LNCaP clone FGC (cell line): ENCODE measurements around the gene SMAP2.

Source experiments
- DNase-seq: peaks from one replicate; pipeline ENCODE4 v3.0.0-alpha.2; 2011; ENCODE audit warnings: low read depth
- H3K4me3 ChIP-seq: 2 replicates; pipeline ENCODE4 v1.5.1; 2011; ENCODE audit warnings: mild to moderate bottlenecking, low read depth, low read length, control low read depth
- TF ChIP-seq, protein P1 (sequence below): IDR thresholded peaks from 2 replicates; pipeline ENCODE4 v1.5.1; 2012; ENCODE audit warnings: mild to moderate bottlenecking; ENCODE audit not compliant: control insufficient read depth, insufficient read depth; ENCODE audit errors: extremely low read depth

SMAP2 gene

DNA sequence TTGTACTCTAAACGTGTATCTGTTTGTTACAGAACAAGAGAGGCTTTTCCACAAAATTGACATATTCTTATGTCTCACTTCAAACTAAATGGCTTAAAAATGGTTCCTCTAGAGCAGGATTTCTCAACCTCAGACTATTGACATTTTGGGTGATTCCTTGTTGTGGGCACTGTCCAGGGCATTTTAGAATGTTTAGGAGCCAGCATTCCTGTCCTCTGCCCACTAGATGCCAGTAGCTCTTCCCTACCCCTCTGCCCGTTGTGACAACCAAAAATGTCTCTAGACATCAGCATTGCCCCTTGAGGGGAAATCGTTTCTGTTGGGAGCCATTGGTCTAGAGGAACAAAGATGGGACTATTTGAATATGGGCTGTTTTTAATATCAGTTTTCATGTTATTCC is 17.3 kb downstream of the SMAP2 start:
- H3K4me3 ChIP-seq = no peak overlapping the region

DNA sequence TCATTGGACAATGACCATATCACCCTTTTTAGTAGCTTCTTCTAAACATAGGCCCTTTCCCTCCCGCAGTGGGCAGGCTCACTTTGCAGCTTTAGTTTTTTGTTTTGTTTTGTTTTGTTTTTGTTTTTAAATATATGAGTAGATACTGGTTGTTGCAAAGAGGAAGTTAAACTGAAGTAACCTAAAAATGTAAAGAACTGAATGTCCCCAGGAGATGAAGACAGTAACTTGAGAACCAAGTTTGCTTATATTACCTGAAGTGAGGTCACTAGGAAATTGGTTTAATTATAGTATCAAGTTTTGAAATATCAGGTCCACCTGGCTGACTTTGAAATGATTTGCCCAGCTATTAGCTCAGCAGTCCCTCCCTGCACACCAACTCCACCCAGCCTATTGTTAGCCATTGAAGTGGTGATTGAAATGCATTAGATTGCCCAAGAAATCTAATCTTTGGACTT is 18.2 kb downstream of the SMAP2 start:
- no peak overlapping the region for H3K4me3 ChIP-seq
- TF ChIP-seq, protein P1, sequence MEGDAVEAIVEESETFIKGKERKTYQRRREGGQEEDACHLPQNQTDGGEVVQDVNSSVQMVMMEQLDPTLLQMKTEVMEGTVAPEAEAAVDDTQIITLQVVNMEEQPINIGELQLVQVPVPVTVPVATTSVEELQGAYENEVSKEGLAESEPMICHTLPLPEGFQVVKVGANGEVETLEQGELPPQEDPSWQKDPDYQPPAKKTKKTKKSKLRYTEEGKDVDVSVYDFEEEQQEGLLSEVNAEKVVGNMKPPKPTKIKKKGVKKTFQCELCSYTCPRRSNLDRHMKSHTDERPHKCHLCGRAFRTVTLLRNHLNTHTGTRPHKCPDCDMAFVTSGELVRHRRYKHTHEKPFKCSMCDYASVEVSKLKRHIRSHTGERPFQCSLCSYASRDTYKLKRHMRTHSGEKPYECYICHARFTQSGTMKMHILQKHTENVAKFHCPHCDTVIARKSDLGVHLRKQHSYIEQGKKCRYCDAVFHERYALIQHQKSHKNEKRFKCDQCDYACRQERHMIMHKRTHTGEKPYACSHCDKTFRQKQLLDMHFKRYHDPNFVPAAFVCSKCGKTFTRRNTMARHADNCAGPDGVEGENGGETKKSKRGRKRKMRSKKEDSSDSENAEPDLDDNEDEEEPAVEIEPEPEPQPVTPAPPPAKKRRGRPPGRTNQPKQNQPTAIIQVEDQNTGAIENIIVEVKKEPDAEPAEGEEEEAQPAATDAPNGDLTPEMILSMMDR = no peak
- DNase-seq = no peak

More for the DNA sequence above, 17.3 kb downstream of the SMAP2 start:
- TF ChIP-seq, protein P1 = no peak
- no peak for DNase-seq

DNA sequence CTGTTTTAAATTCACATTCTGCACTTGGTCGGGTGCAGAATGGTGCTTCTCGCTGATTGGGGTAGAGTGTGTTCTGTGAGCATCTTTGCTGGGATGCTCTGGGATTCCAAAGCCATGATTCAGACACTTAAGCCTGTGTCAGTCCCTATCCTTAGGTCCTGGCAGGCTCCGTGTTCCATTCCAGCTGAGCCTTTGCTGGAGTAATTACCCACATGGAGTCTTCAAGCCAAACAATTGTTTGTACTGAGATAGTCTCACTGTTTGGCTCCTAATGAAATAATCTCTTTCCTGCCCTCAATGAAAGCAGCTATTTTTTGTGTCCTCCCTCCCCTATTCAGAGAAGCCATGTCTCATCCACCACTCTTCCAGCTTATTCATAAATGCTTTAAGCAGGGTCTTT is 18.7 kb downstream of the SMAP2 start:
- DNase-seq = no peak
- TF ChIP-seq, protein P1 = no peak
- H3K4me3 ChIP-seq = no peak overlapping the region

DNA sequence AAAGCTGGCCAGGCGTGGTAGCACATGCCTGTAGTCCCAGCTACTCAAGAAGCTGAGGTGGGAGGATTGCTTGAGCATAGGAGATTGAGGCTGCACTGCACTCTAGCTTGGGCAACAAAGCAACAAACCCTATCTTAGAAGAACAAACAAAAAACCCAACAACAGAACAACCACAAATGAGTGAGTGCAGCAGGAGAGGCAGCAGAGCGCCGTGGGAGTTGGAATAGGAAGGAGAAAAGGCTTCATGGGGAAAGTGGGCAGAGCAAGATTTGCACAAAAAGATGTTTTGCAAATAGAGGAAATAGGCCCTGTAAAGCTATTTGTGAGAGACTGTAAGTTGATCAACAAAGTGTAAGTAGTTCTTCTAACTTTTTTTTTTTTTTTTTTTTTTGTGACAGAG is 19.6 kb downstream of the SMAP2 start:
- TF ChIP-seq, protein P1 = no peak
- no peak for DNase-seq
- H3K4me3 ChIP-seq = no peak overlapping the region

DNA sequence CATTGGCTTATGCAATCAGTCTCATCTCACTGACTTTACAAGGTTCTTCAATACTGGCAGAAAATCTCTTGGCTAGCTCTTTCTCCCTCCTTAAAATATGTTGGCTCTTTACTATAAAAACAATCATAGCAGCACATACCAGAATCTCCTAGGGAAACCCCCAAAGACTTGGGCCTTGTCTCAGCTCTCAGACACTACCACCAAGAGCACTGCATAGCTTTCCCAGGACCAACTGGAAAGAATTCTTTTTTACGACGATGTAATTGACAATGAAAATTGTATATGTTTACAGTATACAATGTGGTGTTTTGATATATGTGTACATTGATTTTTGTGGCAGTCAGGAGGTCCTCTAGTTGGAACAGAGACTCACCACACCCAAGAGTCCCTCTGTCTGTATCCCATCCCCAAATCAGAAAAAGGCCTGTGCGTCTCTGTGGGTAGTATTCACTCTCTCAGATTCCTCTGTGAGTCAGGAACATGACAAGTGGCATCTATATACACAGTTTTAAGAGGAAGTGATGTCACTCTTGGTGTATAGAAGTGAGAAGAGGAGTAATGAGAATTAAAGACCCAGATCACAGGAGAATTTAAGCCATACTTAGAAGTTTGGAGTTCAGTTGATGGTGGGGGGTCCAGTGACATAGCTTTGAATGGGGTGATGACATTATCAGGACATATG is 21.1 kb downstream of the SMAP2 start:
- TF ChIP-seq, protein P1 = no peak
- H3K4me3 ChIP-seq = no peak overlapping the region
- DNase-seq = no peak

DNA sequence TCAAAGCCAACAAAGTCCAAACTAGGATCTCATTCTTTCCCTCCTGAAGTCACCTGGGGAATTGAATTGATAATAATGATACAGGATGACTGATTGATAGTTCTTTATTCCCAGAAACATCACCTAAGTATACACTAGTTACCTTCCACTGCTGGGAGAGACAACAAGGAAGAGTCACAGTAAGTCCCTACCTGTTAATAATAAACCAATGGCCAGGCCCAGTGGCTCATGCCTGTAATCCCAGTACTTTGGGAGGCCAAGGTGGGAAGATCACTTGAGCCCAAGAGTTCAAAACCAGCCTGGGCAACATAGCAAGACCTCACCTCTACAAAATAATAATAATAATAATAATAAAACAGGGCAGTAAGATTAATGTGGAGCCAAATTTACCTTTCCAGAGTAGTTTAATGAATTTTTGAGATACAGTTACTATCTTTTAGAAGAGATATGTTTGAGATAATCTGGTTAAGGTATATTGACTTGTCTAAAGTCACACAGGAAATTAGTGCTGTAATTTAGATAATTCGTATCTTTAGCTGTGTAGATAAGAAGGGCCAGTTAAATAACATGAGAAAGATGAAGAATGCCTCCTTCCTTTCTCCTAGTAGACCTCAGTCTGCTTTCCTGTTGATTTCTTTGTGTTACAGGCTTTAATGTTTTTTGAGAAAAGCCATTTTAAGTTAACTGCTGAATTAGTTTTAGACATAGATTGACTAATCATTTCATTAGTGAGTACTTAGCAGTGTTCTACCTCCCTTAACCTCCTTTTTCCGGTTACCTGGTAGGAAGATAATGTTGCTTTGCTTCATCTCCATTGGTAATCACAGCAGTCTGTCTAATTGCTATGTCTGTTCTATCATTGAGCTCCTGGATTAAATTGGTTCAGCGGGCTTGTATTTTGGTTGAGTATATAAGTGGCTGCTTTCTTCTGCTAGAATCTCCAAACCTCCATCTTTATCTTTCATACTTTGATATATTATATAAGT is 22.0 kb downstream of the SMAP2 start:
- no peak for DNase-seq
- H3K4me3 ChIP-seq = no peak overlapping the region
- TF ChIP-seq, protein P1 = no peak

DNA sequence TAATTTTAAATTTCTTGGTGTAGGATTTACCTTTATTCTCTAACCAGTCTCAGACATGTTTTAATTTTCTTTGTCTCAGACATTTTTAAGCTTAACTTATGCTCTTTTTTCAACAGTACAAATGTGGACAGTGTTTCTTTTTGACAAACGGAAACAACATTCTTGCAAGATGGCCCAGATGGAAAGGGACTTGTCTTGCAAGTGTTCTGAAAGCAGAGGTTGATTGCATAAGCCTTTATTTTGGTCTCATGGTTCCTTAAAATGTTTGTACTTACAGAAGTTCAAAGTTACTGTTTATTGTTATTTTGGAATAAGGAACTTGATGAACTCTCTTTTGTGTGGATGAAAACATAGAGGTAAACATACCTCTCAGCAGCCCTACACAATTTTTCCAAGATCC is 22.9 kb downstream of the SMAP2 start:
- no peak for DNase-seq
- TF ChIP-seq, protein P1 = no peak
- no peak overlapping the region for H3K4me3 ChIP-seq
